HEK293 (cell line): ENCODE data around the gene ZBTB44.

Source experiments
- EGR2 ChIP-seq: fragments of 450-650 bp; formaldehyde crosslinking; IDR thresholded peaks from 2 replicates; pipeline ENCODE4 v1.5.1; 2016; ENCODE audit warnings: low read depth, missing biosample characterization, missing genetic modification characterization
- GLIS1 ChIP-seq: fragments of 450-650 bp; formaldehyde crosslinking; IDR thresholded peaks from 2 replicates; pipeline ENCODE4 v1.5.1; 2016; ENCODE audit warnings: missing biosample characterization, missing genetic modification characterization
- HOXC10 ChIP-seq: sonication (generic); formaldehyde crosslinking; IDR thresholded peaks from 2 replicates; pipeline ENCODE4 v1.8.1; 2023; ENCODE audit warnings: mild to moderate bottlenecking, missing genetic modification reagents
- KLF1 ChIP-seq: fragments of 450-650 bp; formaldehyde crosslinking; IDR thresholded peaks from 2 replicates; pipeline ENCODE4 v1.5.1; 2016; ENCODE audit warnings: missing biosample characterization, missing genetic modification characterization
- KLF7 ChIP-seq: fragments of 450-650 bp; formaldehyde crosslinking; IDR thresholded peaks from 2 replicates; pipeline ENCODE4 v1.5.1; 2016; ENCODE audit warnings: missing biosample characterization, missing genetic modification characterization, borderline replicate concordance
- PRDM2 ChIP-seq: fragments of 450-650 bp; formaldehyde crosslinking; IDR thresholded peaks from 2 replicates; pipeline ENCODE4 v1.5.1; 2016; ENCODE audit warnings: missing biosample characterization, missing genetic modification characterization, borderline replicate concordance
- SP7 ChIP-seq: fragments of 450-650 bp; formaldehyde crosslinking; IDR thresholded peaks from 2 replicates; pipeline ENCODE4 v1.5.1; 2016; ENCODE audit warnings: missing biosample characterization, missing genetic modification characterization
- TCF7L2 ChIP-seq: IDR thresholded peaks from 2 replicates; pipeline ENCODE4 v1.6.1; 2011; ENCODE audit warnings: low read depth, mild to moderate bottlenecking, inconsistent platforms, low read length, moderate library complexity, borderline replicate concordance
- TRIM28 ChIP-seq: IDR thresholded peaks from 2 replicates; pipeline ENCODE4 v1.6.1; 2011; ENCODE audit warnings: low read length, control low read depth, borderline replicate concordance
- ZIC2 ChIP-seq: fragments of 450-650 bp; formaldehyde crosslinking; IDR thresholded peaks from 2 replicates; pipeline ENCODE4 v1.5.1; 2016; ENCODE audit warnings: missing biosample characterization, missing genetic modification characterization
- ZNF169 ChIP-seq: fragments of 450-650 bp; formaldehyde crosslinking; IDR thresholded peaks from 2 replicates; pipeline ENCODE4 v1.5.1; 2016; ENCODE audit warnings: missing biosample characterization, missing genetic modification characterization
- ZNF18 ChIP-seq: fragments of 450-650 bp; formaldehyde crosslinking; IDR thresholded peaks from 2 replicates; pipeline ENCODE4 v1.5.1; 2016; ENCODE audit warnings: missing biosample characterization, missing genetic modification characterization
- ZNF24 ChIP-seq: fragments of 450-650 bp; formaldehyde crosslinking; IDR thresholded peaks from 2 replicates; pipeline ENCODE4 v1.5.1; 2016; ENCODE audit warnings: missing biosample characterization, missing genetic modification characterization
- ZNF266 ChIP-seq: fragments of 450-650 bp; formaldehyde crosslinking; IDR thresholded peaks from 2 replicates; pipeline ENCODE4 v1.5.1; 2016; ENCODE audit warnings: missing biosample characterization, missing genetic modification characterization, low read depth
- ZNF280D ChIP-seq: fragments of 450-650 bp; formaldehyde crosslinking; IDR thresholded peaks from 2 replicates; pipeline ENCODE4 v1.5.1; 2016; ENCODE audit warnings: missing biosample characterization, missing genetic modification characterization
- ZNF423 ChIP-seq: fragments of 450-650 bp; formaldehyde crosslinking; IDR thresholded peaks from 2 replicates; pipeline ENCODE4 v1.5.1; 2016; ENCODE audit warnings: missing biosample characterization, missing genetic modification characterization
- ZNF433 ChIP-seq: fragments of 450-650 bp; formaldehyde crosslinking; IDR thresholded peaks from 2 replicates; pipeline ENCODE4 v1.5.1; 2016; ENCODE audit warnings: missing biosample characterization, missing genetic modification characterization, low read depth
- ZNF510 ChIP-seq: fragments of 450-650 bp; formaldehyde crosslinking; IDR thresholded peaks from 2 replicates; pipeline ENCODE4 v1.5.1; 2018; ENCODE audit warnings: mild to moderate bottlenecking, missing genetic modification characterization, missing biosample characterization; ENCODE audit not compliant: insufficient replicate concordance
- ZNF514 ChIP-seq: fragments of 450-650 bp; formaldehyde crosslinking; IDR thresholded peaks from 2 replicates; pipeline ENCODE4 v1.5.1; 2016; ENCODE audit warnings: missing biosample characterization, missing genetic modification characterization
- ZNF529 ChIP-seq: fragments of 450-650 bp; formaldehyde crosslinking; IDR thresholded peaks from 2 replicates; pipeline ENCODE4 v1.5.1; 2017; ENCODE audit warnings: missing genetic modification characterization, missing biosample characterization; ENCODE audit not compliant: insufficient replicate concordance
- ZNF624 ChIP-seq: fragments of 450-650 bp; formaldehyde crosslinking; IDR thresholded peaks from 2 replicates; pipeline ENCODE4 v1.5.1; 2017; ENCODE audit warnings: missing biosample characterization, missing genetic modification characterization
- ZNF660 ChIP-seq: fragments of 450-650 bp; IDR thresholded peaks from 2 replicates; pipeline ENCODE4 v1.5.1; 2018; ENCODE audit warnings: missing biosample characterization, mild to moderate bottlenecking, missing genetic modification characterization
- ZNF747 ChIP-seq: fragments of 450-650 bp; formaldehyde crosslinking; IDR thresholded peaks from 2 replicates; pipeline ENCODE4 v1.5.1; 2016; ENCODE audit warnings: missing biosample characterization, missing genetic modification characterization
- ZSCAN30 ChIP-seq: fragments of 450-650 bp; IDR thresholded peaks from 2 replicates; pipeline ENCODE4 v1.5.1; 2018; ENCODE audit warnings: missing biosample characterization, mild to moderate bottlenecking, missing genetic modification characterization, moderate library complexity
- TF ChIP-seq, protein P1 (sequence below): IDR thresholded peaks from 2 replicates; pipeline ENCODE4 v1.6.1; 2011; ENCODE audit warnings: mild to moderate bottlenecking, low read depth, low read length, borderline replicate concordance
- TF ChIP-seq, protein P2 (sequence below): fragments of 450-650 bp; formaldehyde crosslinking; IDR thresholded peaks from 2 replicates; pipeline ENCODE4 v1.5.1; 2016; ENCODE audit warnings: missing biosample characterization, missing genetic modification characterization, borderline replicate concordance

ZBTB44 gene

DNA sequence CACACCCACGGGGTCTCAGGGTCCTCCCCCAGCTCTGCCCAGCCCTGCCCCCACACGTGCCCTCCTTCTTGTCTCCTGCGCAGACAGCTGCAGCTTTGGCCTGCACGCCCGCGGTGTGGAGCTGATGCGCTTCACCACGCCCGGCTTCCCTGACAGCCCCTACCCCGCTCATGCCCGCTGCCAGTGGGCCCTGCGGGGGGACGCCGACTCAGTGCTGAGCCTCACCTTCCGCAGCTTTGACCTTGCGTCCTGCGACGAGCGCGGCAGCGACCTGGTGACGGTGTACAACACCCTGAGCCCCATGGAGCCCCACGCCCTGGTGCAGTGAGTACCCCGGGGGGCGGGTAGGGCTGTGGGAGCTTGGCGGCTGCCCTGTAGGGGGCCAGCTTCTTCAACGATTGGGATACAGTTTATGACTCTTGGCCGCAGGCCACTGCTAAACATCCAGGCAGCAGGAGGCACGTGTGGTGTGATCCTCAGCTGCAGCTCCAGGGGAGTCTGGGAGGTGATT, 124.3 kb downstream of the ZBTB44 start (continued):
- no peak for TF ChIP-seq PRDM2 (tag by site-specific recombination)
- peak; percentile 10; the same call in 1 of the 2 replicates for TF ChIP-seq EGR2 (tag by site-specific recombination)
- TF ChIP-seq ZNF529 (tag by site-specific recombination) = no peak
- peak; percentile 34; the same call in 1 of the 2 replicates for TF ChIP-seq KLF1 (tag by site-specific recombination)
- no peak for TF ChIP-seq ZSCAN30 (tag by site-specific recombination)
- no peak; the same call in 1 of the 2 replicates for TF ChIP-seq KLF7 (tag by site-specific recombination)
- TF ChIP-seq ZNF18 (tag by site-specific recombination) = peak; percentile 63
- peak; percentile 96 for TF ChIP-seq ZNF423 (tag by site-specific recombination)
- no peak for TF ChIP-seq TCF7L2
- peak; percentile 91 for TF ChIP-seq ZIC2 (tag by site-specific recombination)
- no peak for TF ChIP-seq ZNF510 (tag by site-specific recombination)
- no peak for TF ChIP-seq ZNF660 (tag by site-specific recombination)
- no peak for TF ChIP-seq ZNF624 (tag by site-specific recombination)
- no peak for TF ChIP-seq SP7
- TF ChIP-seq, protein P1, sequence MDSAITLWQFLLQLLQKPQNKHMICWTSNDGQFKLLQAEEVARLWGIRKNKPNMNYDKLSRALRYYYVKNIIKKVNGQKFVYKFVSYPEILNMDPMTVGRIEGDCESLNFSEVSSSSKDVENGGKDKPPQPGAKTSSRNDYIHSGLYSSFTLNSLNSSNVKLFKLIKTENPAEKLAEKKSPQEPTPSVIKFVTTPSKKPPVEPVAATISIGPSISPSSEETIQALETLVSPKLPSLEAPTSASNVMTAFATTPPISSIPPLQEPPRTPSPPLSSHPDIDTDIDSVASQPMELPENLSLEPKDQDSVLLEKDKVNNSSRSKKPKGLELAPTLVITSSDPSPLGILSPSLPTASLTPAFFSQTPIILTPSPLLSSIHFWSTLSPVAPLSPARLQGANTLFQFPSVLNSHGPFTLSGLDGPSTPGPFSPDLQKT = no peak
- TF ChIP-seq ZNF169 (tag by site-specific recombination) = no peak
- TF ChIP-seq ZNF24 = no peak
- TF ChIP-seq ZNF747 (tag by site-specific recombination) = no peak
- TF ChIP-seq ZNF266 (tag by site-specific recombination) = no peak
- TF ChIP-seq GLIS1 (tag by site-specific recombination) = peak; percentile 93
- TF ChIP-seq ZNF514 = no peak
- no peak for TF ChIP-seq ZNF433 (tag by site-specific recombination)
- no peak for TF ChIP-seq ZNF280D
- no peak for TF ChIP-seq HOXC10
- TF ChIP-seq TRIM28 = no peak
- TF ChIP-seq, protein P2, sequence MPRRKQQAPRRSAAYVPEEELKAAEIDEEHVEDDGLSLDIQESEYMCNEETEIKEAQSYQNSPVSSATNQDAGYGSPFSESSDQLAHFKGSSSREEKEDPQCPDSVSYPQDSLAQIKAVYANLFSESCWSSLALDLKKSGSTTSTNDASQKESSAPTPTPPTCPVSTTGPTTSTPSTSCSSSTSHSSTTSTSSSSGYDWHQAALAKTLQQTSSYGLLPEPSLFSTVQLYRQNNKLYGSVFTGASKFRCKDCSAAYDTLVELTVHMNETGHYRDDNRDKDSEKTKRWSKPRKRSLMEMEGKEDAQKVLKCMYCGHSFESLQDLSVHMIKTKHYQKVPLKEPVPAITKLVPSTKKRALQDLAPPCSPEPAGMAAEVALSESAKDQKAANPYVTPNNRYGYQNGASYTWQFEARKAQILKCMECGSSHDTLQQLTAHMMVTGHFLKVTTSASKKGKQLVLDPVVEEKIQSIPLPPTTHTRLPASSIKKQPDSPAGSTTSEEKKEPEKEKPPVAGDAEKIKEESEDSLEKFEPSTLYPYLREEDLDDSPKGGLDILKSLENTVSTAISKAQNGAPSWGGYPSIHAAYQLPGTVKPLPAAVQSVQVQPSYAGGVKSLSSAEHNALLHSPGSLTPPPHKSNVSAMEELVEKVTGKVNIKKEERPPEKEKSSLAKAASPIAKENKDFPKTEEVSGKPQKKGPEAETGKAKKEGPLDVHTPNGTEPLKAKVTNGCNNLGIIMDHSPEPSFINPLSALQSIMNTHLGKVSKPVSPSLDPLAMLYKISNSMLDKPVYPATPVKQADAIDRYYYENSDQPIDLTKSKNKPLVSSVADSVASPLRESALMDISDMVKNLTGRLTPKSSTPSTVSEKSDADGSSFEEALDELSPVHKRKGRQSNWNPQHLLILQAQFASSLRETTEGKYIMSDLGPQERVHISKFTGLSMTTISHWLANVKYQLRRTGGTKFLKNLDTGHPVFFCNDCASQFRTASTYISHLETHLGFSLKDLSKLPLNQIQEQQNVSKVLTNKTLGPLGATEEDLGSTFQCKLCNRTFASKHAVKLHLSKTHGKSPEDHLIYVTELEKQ (tag by site-specific recombination) = no peak
